KMS-11 (cell line): ENCODE results near the gene EFR3B.

ENCODE experiments used
- H2AFZ ChIP-seq: fragments of 200-600 bp; sonication (generic); 2 replicates; pipeline ENCODE4 v1.6.1; 2016; ENCODE audit warnings: antibody characterized with exemption, mixed run types, low read depth
- H3K27ac ChIP-seq: fragments of 200-600 bp; sonication (generic); 2 replicates; pipeline ENCODE4 v1.6.1; 2016; ENCODE audit warnings: mild to moderate bottlenecking, mixed run types
- H3K27me3 ChIP-seq: fragments of 200-600 bp; sonication (generic); 2 replicates; pipeline ENCODE4 v1.6.1; 2017; ENCODE audit warnings: mild to moderate bottlenecking, low read depth, mixed run types, moderate library complexity; ENCODE audit not compliant: insufficient read depth
- H3K36me3 ChIP-seq: fragments of 200-600 bp; sonication (generic); 2 replicates; pipeline ENCODE4 v1.6.1; 2017; ENCODE audit warnings: mild to moderate bottlenecking, mixed run types; ENCODE audit not compliant: insufficient read depth
- H3K4me1 ChIP-seq: fragments of 200-600 bp; sonication (generic); 2 replicates; pipeline ENCODE4 v1.6.1; 2016; ENCODE audit warnings: mild to moderate bottlenecking, low read depth, mixed run types; ENCODE audit not compliant: poor library complexity, severe bottlenecking
- H3K4me2 ChIP-seq: fragments of 200-600 bp; sonication (generic); 2 replicates; pipeline ENCODE4 v1.7.0; 2016; ENCODE audit warnings: mild to moderate bottlenecking, mixed run types
- H3K4me3 ChIP-seq: fragments of 200-600 bp; sonication (generic); IDR thresholded peaks from 2 replicates; pipeline ENCODE4 v1.6.1; 2017; ENCODE audit warnings: low read depth, low read length, mixed read lengths; ENCODE audit not compliant: insufficient read depth
- H3K79me2 ChIP-seq: fragments of 200-600 bp; sonication (generic); 2 replicates; pipeline ENCODE4 v1.6.1; 2016; ENCODE audit warnings: low read depth, mixed run types; ENCODE audit not compliant: insufficient read depth
- H3K9ac ChIP-seq: fragments of 200-600 bp; sonication (generic); 2 replicates; pipeline ENCODE4 v1.6.1; 2016; ENCODE audit warnings: mild to moderate bottlenecking, mixed run types
- H4K20me1 ChIP-seq: fragments of 200-600 bp; sonication (generic); 2 replicates; pipeline ENCODE4 v1.6.1; 2016; ENCODE audit warnings: mild to moderate bottlenecking, mixed run types; ENCODE audit not compliant: insufficient read depth
- CTCF ChIP-seq: fragments of 200-600 bp; sonication (generic); conservative IDR thresholded peaks from 2 replicates; pipeline ENCODE4 v1.6.1; 2017; ENCODE audit warnings: low read depth, mild to moderate bottlenecking, antibody characterized with exemption, low read length, moderate library complexity, mixed read lengths

EFR3B gene

GRCh38 chr2:25065768-25066167 lies 23.9 kb downstream of the EFR3B start:
- Histone ChIP-seq H2AFZ (no peak overlapping the region), H3K4me3 (no peak overlapping the region), H3K9ac (no peak overlapping the region), H3K27me3 (no peaks in the 10 kb centered on the region), H4K20me1 (no peaks in the 10 kb centered on the region), H3K4me1 (no peaks in the 10 kb centered on the region), H3K79me2 (no peaks in the 10 kb centered on the region), H3K36me3 (no peaks in the 10 kb centered on the region), H3K4me2 (no peak overlapping the region), H3K27ac (no peak overlapping the region)
- no peak for TF ChIP-seq CTCF

- Histone ChIP-seq H3K27ac (no peak overlapping the region), H3K9ac (no peak overlapping the region), H3K4me3 (no peak overlapping the region), H3K4me1 (no peaks in the 10 kb centered on the region), H3K4me2 (no peak overlapping the region), H2AFZ (no peak overlapping the region), H4K20me1 (no peaks in the 10 kb centered on the region), H3K27me3 (no peaks in the 10 kb centered on the region), H3K36me3 (no peaks in the 10 kb centered on the region), H3K79me2 (no peaks in the 10 kb centered on the region)
- TF ChIP-seq CTCF = no peak
Observed at GRCh38 chr2:25066455-25066854, 24.6 kb downstream of the EFR3B start.

- H3K79me2 ChIP-seq = no peaks in the 10 kb centered on the region
- no peaks in the 10 kb centered on the region for H3K4me1 ChIP-seq
- H3K27me3 ChIP-seq = no peaks in the 10 kb centered on the region
- no peaks in the 10 kb centered on the region for H3K36me3 ChIP-seq
- H3K27ac ChIP-seq = no peak overlapping the region
- no peak overlapping the region for H2AFZ ChIP-seq
- H3K4me2 ChIP-seq = no peak overlapping the region
- TF ChIP-seq CTCF = no peak
- H3K9ac ChIP-seq = no peak overlapping the region
- no peaks in the 10 kb centered on the region for H4K20me1 ChIP-seq
- H3K4me3 ChIP-seq = no peak overlapping the region
Observed at GRCh38 chr2:25068217-25068616, 26.3 kb downstream of the EFR3B start.

GRCh38 chr2:25071966-25072365 lies 30.1 kb downstream of the EFR3B start:
- TF ChIP-seq CTCF = no peak
- H3K4me2 ChIP-seq = no peak overlapping the region

More at GRCh38 chr2:25071966-25072365, 30.1 kb downstream of the EFR3B start:
- Histone ChIP-seq H3K4me1 (no peaks in the 10 kb centered on the region), H4K20me1 (no peaks in the 10 kb centered on the region), H3K4me3 (no peak overlapping the region), H3K79me2 (no peaks in the 10 kb centered on the region), H3K36me3 (no peaks in the 10 kb centered on the region), H2AFZ (no peak overlapping the region), H3K9ac (no peak overlapping the region), H3K27ac (no peak overlapping the region), H3K27me3 (no peaks in the 10 kb centered on the region)
